Measurements from ENCODE around the gene GSE1.

The GSE1 gene

DNA sequence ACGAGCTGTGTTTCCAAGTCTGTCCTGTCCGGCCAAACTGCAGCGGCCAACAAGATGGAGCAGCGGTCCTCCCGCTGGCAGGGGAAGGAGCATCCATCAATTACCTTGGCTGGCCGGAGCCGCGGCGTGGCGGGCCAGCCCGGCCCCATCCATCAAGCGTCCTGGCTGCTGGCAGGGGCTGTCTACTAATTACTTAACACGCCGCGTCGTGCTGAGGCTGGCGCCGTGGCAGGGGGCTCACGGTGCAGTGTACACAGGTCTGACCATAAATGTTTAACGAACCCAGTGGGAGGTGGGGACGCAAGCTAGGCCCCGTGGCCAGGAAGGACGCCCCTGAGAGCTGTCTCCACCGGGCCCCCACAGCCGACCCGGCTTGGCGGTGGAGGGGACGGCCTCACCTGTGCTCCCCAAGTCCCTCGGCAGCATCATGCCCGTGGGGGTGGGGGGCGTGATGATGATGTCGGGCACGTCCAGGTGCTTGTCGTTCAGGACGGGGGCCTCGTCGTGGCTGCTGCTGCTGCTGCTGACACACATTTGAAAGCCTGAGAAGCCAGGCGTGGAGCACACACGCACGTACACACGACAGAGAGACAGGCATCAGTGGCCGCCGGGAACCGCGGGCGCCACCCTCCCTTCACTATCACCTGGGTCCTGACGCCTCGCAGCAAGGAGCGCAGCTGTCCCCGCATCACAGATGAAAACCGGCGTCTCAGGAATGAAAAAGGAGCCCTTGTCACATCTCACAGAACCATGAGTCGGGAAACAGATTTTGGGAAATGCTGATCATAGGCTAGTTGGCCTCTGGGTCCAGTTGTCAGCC is 96.9 kb downstream of the GSE1 start:
- TF ChIP-seq, protein P1, sequence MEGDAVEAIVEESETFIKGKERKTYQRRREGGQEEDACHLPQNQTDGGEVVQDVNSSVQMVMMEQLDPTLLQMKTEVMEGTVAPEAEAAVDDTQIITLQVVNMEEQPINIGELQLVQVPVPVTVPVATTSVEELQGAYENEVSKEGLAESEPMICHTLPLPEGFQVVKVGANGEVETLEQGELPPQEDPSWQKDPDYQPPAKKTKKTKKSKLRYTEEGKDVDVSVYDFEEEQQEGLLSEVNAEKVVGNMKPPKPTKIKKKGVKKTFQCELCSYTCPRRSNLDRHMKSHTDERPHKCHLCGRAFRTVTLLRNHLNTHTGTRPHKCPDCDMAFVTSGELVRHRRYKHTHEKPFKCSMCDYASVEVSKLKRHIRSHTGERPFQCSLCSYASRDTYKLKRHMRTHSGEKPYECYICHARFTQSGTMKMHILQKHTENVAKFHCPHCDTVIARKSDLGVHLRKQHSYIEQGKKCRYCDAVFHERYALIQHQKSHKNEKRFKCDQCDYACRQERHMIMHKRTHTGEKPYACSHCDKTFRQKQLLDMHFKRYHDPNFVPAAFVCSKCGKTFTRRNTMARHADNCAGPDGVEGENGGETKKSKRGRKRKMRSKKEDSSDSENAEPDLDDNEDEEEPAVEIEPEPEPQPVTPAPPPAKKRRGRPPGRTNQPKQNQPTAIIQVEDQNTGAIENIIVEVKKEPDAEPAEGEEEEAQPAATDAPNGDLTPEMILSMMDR (IDR thresholded peaks at IDR 0.05; ENCODE audit: low read depth, low read length, missing control alignments) = no peak
- no peak for DNase-seq (ENCODE audit: extremely low read depth, low read depth)
- no peak overlapping the region for H3K4me3 ChIP-seq (replicated peaks; ENCODE audit: low read depth, low read length)

DNA sequence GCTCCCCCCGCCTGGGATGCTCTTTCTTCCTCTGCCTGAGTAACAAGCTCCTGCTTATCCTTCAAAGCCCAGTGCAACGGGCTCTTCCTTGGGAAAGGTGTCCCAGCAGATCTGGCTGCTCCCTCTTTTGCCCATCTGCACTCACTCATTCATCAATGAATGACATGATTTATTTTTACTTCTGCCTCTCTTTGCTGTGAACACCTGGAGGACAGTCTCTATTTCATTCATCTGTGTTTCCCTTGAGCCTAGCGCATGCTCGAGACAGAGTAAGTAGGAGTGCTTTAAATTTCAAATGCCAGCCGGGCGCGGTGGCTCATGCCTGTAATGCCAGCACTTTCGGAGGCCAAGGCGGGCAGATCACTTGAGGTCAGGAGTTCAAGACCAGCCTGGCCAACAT is 97.6 kb downstream of the GSE1 start:
- TF ChIP-seq, protein P1 (IDR thresholded peaks at IDR 0.05; ENCODE audit: low read depth, low read length, missing control alignments) = no peak
- no peak for DNase-seq (ENCODE audit: extremely low read depth, low read depth)

DNA sequence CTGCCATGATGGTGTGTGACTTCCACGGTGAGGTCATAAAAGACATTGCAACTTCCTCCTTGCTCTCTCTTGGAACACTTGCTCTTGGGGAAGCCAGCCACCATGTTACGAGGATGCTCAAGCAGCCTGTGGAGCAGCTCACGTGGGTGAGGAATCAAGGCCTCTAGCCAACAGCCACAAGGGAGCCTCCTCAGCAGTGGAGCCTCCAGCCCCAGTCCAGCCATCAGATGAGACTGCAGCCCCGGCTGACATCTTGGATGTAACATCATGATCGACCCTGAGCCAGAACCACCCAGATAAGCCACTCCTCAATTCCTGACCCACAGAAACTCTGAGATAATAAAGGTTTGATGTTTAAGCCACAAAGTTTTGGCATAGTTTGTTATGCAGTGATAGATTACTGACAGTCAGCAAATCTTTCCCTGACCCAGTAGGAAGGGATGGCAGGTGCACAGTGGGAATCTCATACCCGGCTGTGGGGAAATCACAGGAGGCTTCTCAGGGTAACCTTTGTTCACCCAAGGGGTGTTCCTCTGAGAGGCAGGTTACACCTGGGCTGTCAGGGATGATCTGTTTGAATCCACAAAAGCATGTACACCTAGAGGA is 99.0 kb downstream of the GSE1 start:
- no peak for DNase-seq (ENCODE audit: extremely low read depth, low read depth)
- H3K4me3 ChIP-seq (replicated peaks; ENCODE audit: low read depth, low read length) = no peak overlapping the region
- TF ChIP-seq, protein P1 (IDR thresholded peaks at IDR 0.05; ENCODE audit: low read depth, low read length, missing control alignments) = no peak

More for the DNA sequence above, 97.6 kb downstream of the GSE1 start:
- no peak overlapping the region for H3K4me3 ChIP-seq (replicated peaks; ENCODE audit: low read depth, low read length)

DNA sequence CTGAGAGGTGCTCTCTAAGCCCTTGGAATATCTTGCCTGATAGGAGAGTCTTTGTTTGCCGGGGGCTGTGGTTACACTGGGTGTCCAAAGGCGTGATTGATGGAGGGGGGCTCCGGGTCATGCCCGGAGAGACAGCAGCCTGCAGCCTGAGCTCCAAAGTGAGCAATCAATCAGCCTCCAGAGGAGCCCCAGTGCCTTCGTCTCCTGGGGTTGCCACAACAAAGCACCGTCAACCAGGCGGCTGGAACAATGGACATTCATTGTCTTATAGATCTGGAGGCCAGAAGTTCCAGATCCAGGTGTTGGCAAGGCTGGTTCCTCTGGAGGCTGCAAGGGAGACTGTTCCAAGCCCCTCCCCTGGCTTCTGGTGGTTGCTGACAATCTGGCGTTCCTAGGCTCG is 99.7 kb downstream of the GSE1 start:
- no peak overlapping the region for H3K4me3 ChIP-seq (replicated peaks; ENCODE audit: low read depth, low read length)
- DNase-seq (ENCODE audit: extremely low read depth, low read depth) = no peak
- TF ChIP-seq, protein P1 (IDR thresholded peaks at IDR 0.05; ENCODE audit: low read depth, low read length, missing control alignments) = no peak

DNA sequence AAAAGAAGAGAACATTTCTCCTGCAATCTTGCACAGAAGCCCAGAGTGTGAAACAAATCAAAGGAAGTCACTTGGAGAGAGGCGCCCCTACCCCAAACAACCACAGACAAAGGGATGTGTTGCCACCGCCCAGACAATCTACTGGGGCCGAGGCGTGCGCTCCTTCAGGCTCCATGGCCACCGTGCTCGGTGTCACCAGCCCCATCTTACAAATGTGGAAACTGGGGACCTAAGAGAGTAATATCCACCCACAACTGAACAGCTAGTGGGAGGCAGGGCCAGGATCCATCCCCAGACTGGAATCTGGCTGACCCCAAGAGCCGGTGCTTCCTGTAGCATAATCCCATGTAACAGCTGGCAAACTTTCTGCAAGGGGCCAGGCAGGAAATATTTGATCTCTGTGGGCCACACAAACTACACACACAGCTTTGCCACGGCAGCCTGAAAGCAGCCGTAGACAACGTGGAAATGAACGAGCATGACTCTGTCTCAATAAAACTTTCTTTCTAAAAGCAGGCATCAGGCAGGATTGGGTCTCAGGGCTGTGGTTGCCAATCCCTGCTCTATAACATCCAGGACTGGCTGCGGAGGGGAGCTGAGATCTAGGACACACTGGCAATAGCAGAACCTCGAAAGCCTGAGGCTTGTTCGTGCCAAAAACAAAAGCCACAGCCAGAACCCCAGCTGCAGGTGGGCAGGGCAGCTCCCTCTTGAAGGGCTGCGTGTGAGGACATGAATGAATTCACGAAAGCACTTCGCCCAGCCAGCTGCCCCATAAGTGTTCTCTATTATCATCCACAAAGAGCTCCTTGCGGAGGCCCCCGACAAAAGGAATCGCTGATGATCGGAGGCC is 102.3 kb downstream of the GSE1 start:
- H3K4me3 ChIP-seq (replicated peaks; ENCODE audit: low read depth, low read length) = no peak overlapping the region
- TF ChIP-seq, protein P1 (IDR thresholded peaks at IDR 0.05; ENCODE audit: low read depth, low read length, missing control alignments) = no peak
- no peak for DNase-seq (ENCODE audit: extremely low read depth, low read depth)

DNA sequence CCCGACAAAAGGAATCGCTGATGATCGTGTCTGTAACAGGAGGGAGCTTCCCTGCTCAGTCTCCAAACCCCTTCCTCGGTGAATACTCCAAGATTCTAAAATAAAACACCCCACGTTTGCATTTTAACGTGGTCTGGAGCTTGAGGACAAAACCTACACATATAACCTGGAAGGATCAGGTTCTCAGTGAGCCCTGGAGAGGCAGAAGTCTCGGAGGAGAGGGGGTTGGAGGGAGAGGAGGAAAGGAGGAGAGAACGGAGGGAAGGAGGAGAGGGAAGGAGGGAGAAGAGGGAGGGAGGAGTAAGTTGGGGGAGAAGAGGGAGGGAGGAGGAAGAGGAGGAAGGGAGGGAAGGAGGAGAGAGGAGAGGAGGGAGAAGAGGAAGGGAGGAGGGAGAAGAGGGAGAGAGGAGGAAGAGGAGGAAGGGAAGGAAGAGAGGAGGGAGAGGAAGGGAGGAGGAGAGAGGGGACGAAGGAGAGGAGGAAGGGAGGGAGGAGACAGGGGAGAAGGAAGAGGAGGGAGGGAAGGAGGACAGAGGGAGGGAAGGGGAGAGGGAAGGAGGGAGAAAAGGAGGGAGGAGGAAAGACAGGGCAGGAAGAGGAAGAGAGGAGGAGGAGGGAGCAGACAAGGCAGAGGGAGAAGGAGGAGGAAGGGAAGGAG is 103.0 kb downstream of the GSE1 start:
- DNase-seq (ENCODE audit: extremely low read depth, low read depth) = no peak
- TF ChIP-seq, protein P1 (IDR thresholded peaks at IDR 0.05; ENCODE audit: low read depth, low read length, missing control alignments) = no peak
- no peak overlapping the region for H3K4me3 ChIP-seq (replicated peaks; ENCODE audit: low read depth, low read length)

All from HFF-Myc (cell line).